Kidney (tissue), 14 donors: ENCODE data around the gene ST6GALNAC5. TPM values are rescaled to one million over a fixed set of nuclear protein-coding genes. Genes with fewer than 3 reads are reported as not detected.

Experiments used
- DNase-seq, 5 donors: peaks; one replicate each; pipeline ENCODE4 v3.0.0-alpha.2; 2013 to 2020
- FAIRE-seq: peaks from 2 replicates; lab custom pipeline; 2012; peaks lifted over from hg19 to GRCh38; lab: Jason Lieb, UNC
- H3K27ac ChIP-seq, 2 donors: one replicate each; pipeline ENCODE4 v1.7.0; 2013; ENCODE audit warnings: low read depth in 2 of 2, low read length in 2 of 2, inconsistent platforms in 1 of 2
- H3K27me3 ChIP-seq: one replicate; pipeline ENCODE4 v1.7.1; 2013; ENCODE audit warnings: low read length, inconsistent platforms; ENCODE audit not compliant: control insufficient read depth, insufficient read depth
- H3K36me3 ChIP-seq, 3 donors: one replicate each; pipeline versions ENCODE4 v1.7.0 to v1.7.1; 2013; ENCODE audit warnings: low read length in 3 of 3, control low read depth in 1 of 3, inconsistent platforms in 1 of 3; ENCODE audit not compliant: insufficient read depth in 3 of 3, control insufficient read depth in 2 of 3
- H3K4me1 ChIP-seq, 3 donors: one replicate each; pipeline versions ENCODE4 v1.7.0 to v1.7.1; 2013; ENCODE audit warnings: low read length in 3 of 3, inconsistent platforms in 1 of 3, low read depth in 1 of 3; ENCODE audit not compliant: control insufficient read depth in 2 of 3, insufficient read depth in 2 of 3
- H3K4me3 ChIP-seq, 3 donors: one replicate each; pipeline versions ENCODE4 v1.7.0 to v1.8.1; 2013; ENCODE audit warnings: low read length in 3 of 3, control low read depth in 1 of 3, inconsistent platforms in 1 of 3
- H3K9ac ChIP-seq, 3 donors: one replicate each; pipeline versions ENCODE4 v1.7.0 to v1.7.1; 2013; ENCODE audit warnings: low read length in 3 of 3, control low read depth in 1 of 3, inconsistent platforms in 1 of 3
- H3K9me3 ChIP-seq, 3 donors: one replicate each; pipeline versions ENCODE4 v1.7.0 to v1.7.1; 2013; ENCODE audit warnings: low read length in 3 of 3, control low read depth in 1 of 3, inconsistent platforms in 1 of 3; ENCODE audit not compliant: control insufficient read depth in 2 of 3, insufficient read depth in 1 of 3
- intact Hi-C: fragments of 100-400 bp; cut with DNase I; formaldehyde crosslinking; loops from one replicate; pipeline ENCODE4 v1.11.1; 2022
- polyA plus RNA-seq: library from polyadenylated mRNA; stranded (reverse); fragments of 350-450 nt; fragmentation: Illumina TruSeq; extraction: RNeasy Lipid Tissue Mini Kit (QIAGEN cat#74804); gene quantifications from one replicate; pipeline ENCODE4 v1.2.3, GENCODE V29; 2014; ENCODE audit warnings: low read depth, low replicate concordance; ENCODE audit not compliant: insufficient read depth
- total RNA-seq: library from RNA; stranded (reverse); fragmentation: NEBNext Ultra II Directional; extraction: Animal tissue kit (Norgen Biotek cat#: 25700); gene quantifications from one replicate; pipeline ENCODE4 v1.2.1, GENCODE V29; 2021
- TF ChIP-seq, protein P1 (sequence below): IDR thresholded peaks from 3 replicates; pipeline ENCODE4 v1.5.1; 2012; ENCODE audit warnings: mild to moderate bottlenecking, moderate library complexity, borderline replicate concordance; ENCODE audit not compliant: insufficient read depth; ENCODE audit errors: extremely low read depth
- donor health status: control.
- donor health status: control.
- donor health status: control.
- donor health status: control.
- donor health status: control.
- donor health status: DM: yes; HTN: yes; CAD: no.
- donor health status: Normal renal cell carcinoma (clear cell type).

ST6GALNAC5 gene
- total and polyA plus RNA-seq, 2 donors from 2014 or later: 0.34 to 0.50 TPM

DNA sequence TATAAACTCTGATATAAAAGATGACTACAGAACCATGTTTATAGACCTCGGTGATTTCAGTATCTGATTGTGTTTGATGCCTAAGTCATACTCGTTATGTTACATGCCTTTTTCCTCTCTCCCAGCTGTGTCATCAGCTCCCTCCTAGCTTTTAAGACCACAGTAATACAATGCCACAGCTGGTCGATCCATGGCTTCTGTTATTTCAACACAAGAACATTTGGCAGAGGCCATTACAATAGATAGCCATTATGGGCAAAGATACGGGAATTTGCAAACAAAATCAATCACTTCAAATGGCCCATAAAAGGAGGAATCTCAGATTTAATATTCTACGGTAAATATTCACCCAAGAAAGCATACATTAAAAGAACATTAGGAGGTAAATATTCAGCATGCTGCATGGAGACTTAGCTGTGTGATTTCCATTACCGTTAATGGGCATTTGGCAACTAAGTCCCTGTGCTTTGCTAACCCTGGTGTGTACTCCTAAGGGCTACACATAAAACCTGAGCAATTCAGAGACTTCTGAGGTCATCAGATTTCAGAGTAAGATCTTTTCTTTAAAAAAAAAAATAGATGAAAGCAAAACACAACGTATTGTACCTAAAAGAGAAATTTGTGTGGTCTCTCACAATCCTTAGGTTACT, 198.5 kb downstream of the ST6GALNAC5 start:
- DNase-seq: no peak
- H3K4me3 ChIP-seq: no peak overlapping the region
- no peak overlapping the region for H3K27ac ChIP-seq
- H3K9me3 ChIP-seq: peaks cover 0 to 2% (median 0%) of the 10 kb centered on the region in 3 donors
- no peak overlapping the region for H3K9ac ChIP-seq
- no peaks in the 10 kb centered on the region for H3K36me3 ChIP-seq
- intact Hi-C loops: no loop called here
- TF ChIP-seq, protein P1, sequence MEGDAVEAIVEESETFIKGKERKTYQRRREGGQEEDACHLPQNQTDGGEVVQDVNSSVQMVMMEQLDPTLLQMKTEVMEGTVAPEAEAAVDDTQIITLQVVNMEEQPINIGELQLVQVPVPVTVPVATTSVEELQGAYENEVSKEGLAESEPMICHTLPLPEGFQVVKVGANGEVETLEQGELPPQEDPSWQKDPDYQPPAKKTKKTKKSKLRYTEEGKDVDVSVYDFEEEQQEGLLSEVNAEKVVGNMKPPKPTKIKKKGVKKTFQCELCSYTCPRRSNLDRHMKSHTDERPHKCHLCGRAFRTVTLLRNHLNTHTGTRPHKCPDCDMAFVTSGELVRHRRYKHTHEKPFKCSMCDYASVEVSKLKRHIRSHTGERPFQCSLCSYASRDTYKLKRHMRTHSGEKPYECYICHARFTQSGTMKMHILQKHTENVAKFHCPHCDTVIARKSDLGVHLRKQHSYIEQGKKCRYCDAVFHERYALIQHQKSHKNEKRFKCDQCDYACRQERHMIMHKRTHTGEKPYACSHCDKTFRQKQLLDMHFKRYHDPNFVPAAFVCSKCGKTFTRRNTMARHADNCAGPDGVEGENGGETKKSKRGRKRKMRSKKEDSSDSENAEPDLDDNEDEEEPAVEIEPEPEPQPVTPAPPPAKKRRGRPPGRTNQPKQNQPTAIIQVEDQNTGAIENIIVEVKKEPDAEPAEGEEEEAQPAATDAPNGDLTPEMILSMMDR: no peak
- no peaks in the 10 kb centered on the region for H3K4me1 ChIP-seq
- no peak for FAIRE-seq
- no peaks in the 10 kb centered on the region for H3K27me3 ChIP-seq

DNA sequence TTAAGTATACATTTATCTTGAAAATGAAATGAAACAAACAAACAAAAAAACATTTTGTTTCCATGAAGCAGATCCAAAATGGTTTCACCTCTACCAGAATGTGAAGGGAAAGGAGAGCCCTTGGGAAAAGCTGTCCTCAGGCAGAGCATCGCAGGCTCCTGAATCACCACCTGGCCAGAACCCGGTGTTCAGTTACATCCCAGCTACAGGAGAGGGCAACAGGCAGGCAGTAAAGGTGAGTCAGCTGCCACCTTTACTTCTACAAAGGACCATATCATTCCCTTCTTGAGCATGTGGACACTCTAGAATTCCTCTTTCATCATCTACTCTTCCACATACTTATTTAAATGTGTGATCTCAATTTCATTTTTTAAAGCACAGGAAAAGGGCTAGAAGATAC, 200.7 kb downstream of the ST6GALNAC5 start:
- Histone ChIP-seq H3K27me3 (no peaks in the 10 kb centered on the region), H3K27ac (no peak overlapping the region), H3K4me3 (no peak overlapping the region), H3K4me1 (no peaks in the 10 kb centered on the region), H3K9ac (no peak overlapping the region), H3K9me3 (peaks cover 0 to 2% (median 0%) of the 10 kb centered on the region in 3 donors), H3K36me3 (no peaks in the 10 kb centered on the region)
- no peak for FAIRE-seq
- DNase-seq: no peak
- TF ChIP-seq, protein P1: no peak
- intact Hi-C loops: no loop called here

DNA sequence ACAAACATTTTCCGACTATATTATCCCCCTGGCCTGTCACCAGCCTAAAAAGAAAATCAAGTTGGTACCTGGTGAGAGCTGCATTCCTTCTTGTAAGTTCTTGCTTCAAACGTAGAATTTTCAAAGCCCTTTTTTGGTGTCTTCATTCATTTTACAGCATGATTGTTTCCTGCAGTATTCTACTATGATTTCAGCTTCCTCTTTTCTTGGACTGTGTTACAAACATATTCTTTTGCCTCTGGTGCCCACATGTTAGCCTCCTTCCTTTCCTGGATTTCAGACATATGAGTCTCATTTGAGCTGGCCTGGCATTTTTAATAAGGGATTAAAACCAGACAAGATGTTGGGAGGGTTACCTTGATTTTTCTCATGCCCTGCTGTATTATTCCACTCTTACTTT, 209.5 kb downstream of the ST6GALNAC5 start:
- TF ChIP-seq, protein P1: no peak
- no peaks in the 10 kb centered on the region for H3K27me3 ChIP-seq
- no peak overlapping the region for H3K9ac ChIP-seq
- no peaks in the 10 kb centered on the region for H3K4me1 ChIP-seq
- H3K27ac ChIP-seq: no peak overlapping the region
- FAIRE-seq (no peak), DNase-seq (no peak)
- no peaks in the 10 kb centered on the region for H3K9me3 ChIP-seq
- intact Hi-C loops: no loop called here
- H3K36me3 ChIP-seq: no peaks in the 10 kb centered on the region
- H3K4me3 ChIP-seq: no peak overlapping the region

DNA sequence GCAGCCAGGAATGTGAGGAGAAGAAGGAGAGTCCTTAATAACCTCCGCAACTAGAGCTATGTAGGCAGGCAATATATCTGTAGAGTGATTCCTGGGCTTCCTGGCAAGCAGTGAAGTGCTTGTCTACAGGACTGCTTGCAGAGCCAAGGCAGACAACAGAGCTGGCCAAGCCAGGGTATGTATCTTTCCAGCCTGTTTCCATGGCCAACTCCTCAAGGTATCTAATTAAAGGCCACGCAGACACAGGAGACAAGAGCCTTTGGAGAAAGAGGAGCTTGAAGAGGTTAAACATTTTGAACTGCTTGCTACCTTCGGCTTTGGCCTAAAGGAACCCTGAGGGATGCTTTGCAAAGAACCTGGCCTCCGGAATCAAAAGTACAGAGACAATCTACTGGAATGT, 214.6 kb downstream of the ST6GALNAC5 start:
- no peak for FAIRE-seq
- no peaks in the 10 kb centered on the region for H3K36me3 ChIP-seq

More for the DNA sequence above, 214.6 kb downstream of the ST6GALNAC5 start:
- Histone ChIP-seq H3K4me3 (no peak overlapping the region), H3K9ac (no peak overlapping the region), H3K27me3 (no peaks in the 10 kb centered on the region), H3K27ac (no peak overlapping the region), H3K9me3 (no peaks in the 10 kb centered on the region), H3K4me1 (no peaks in the 10 kb centered on the region)
- intact Hi-C loops: no loop called here
- TF ChIP-seq, protein P1: no peak
- no peak for DNase-seq
